Stomach (tissue), 4 donors: Measurements from ENCODE around the gene MAP3K7CL.

Experiments
- CTCF ChIP-seq, 7 experiments: fragments of 450-650 bp in 4 of 7; fragments of 200-600 bp in 3 of 7; sonication (generic) in 3 of 7; IDR thresholded peaks; one replicate each; pipeline ENCODE4 v1.5.1; 2016 to 2019; ENCODE audit warnings: antibody characterized with exemption in 7 of 7, control low read depth in 2 of 7, mild to moderate bottlenecking in 1 of 7
- POLR2A ChIP-seq, 4 donors: fragments of 450-650 bp; IDR thresholded peaks; one replicate each; pipeline ENCODE4 v1.6.1; 2016; ENCODE audit warnings: antibody characterized with exemption in 4 of 4, control low read depth in 2 of 4, mild to moderate bottlenecking in 1 of 4, moderate library complexity in 1 of 4
- POLR2AphosphoS5 ChIP-seq, 3 donors: sonication (generic); formaldehyde crosslinking; IDR thresholded peaks; one replicate each; pipeline ENCODE4 v1.6.1; 2016; ENCODE audit warnings: antibody characterized with exemption in 3 of 3

DNA sequence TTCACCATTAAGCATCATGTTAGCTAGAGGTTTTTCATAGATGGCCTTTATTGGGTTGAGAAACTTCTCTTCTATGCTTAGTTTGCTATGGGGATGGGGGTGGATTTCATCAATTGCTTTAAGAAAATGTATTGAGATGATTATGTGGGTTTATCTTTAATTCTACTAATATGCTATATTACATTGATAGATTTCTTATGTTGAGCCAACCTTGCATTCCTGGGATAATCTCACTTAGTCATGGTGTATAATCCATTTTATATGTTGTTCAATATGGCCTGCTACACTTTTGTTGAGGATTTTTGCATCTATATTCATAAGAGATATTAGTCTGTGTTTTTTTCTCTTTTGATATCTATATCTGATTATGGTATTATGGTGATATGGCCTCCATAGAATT, 70.7 kb downstream of the MAP3K7CL start:
- TF ChIP-seq CTCF (IDR thresholded peaks at IDR 0.05) (no peak), POLR2A (IDR thresholded peaks at IDR 0.05) (no peak), POLR2AphosphoS5 (IDR thresholded peaks at IDR 0.05) (no peak)
